Astrocyte of the cerebellum (primary cell): ENCODE data around the gene MAP7D2.

Experiments
- DNase-seq: peaks from one replicate; pipeline ENCODE4 v3.0.0-alpha.2; 2011; ENCODE audit warnings: low read depth
- H3K4me3 ChIP-seq: 2 replicates; pipeline ENCODE4 v1.5.1; 2011; ENCODE audit warnings: mild to moderate bottlenecking, low read depth, low read length, moderate library complexity
- CTCF ChIP-seq: IDR thresholded peaks from 2 replicates; pipeline ENCODE4 v1.5.1; 2012; ENCODE audit warnings: low read length, low read depth, moderate library complexity, mild to moderate bottlenecking; ENCODE audit errors: missing control alignments
- in situ Hi-C: cut with HindIII; loops from 2 replicates; pipeline ENCODE4 v1.10.0; 2017; ENCODE audit warnings: low sequenced_read_pairs

Gene MAP7D2

GRCh38 chrX:20143561-20143960 is 26.9 kb upstream of the MAP7D2 start:
- in situ Hi-C loops = no loop called here
- no peak for TF ChIP-seq CTCF

GRCh38 chrX:20143111-20143510 is 26.4 kb upstream of the MAP7D2 start:
- H3K4me3 ChIP-seq = no peak overlapping the region

More at GRCh38 chrX:20143561-20143960, 26.9 kb upstream of the MAP7D2 start:
- no peak overlapping the region for H3K4me3 ChIP-seq
- no peak for DNase-seq

GRCh38 chrX:20141281-20142220 is 24.8 kb upstream of the MAP7D2 start, which contains the start of gene EIF1AX:
Gene EIF1AX, minus strand, starts transcription at chrX:20141838. Its CDS starts 198 bp downstream, at chrX:20141640.
- TF ChIP-seq CTCF = no peak
- peak within 1 kb of the TSS; percentile 92 for H3K4me3 ChIP-seq
- DNase-seq = peak; percentile 97
- in situ Hi-C loops = no loop called here

More at GRCh38 chrX:20143111-20143510, 26.4 kb upstream of the MAP7D2 start:
- no peak for TF ChIP-seq CTCF
- in situ Hi-C loops = no loop called here
- no peak for DNase-seq

GRCh38 chrX:20140420-20140819 is 23.7 kb upstream of the MAP7D2 start:
- no peak for TF ChIP-seq CTCF
- no peak for DNase-seq
- peak overlapping the region; percentile 92 for H3K4me3 ChIP-seq
- in situ Hi-C loops = no loop called here

- in situ Hi-C loops = no loop called here
- peak overlapping the region; percentile 92 for H3K4me3 ChIP-seq
- peak; percentile 24 for DNase-seq
- no peak for TF ChIP-seq CTCF
These were observed 23.3 kb upstream of the MAP7D2 start for GRCh38 chrX:20139966-20140365.

GRCh38 chrX:20135944-20136343 is 19.2 kb upstream of the MAP7D2 start:
- DNase-seq = no peak
- in situ Hi-C loops = no loop called here
- H3K4me3 ChIP-seq = no peak overlapping the region
- no peak for TF ChIP-seq CTCF
